ENCODE measurements around the gene TMEM92.

DNA sequence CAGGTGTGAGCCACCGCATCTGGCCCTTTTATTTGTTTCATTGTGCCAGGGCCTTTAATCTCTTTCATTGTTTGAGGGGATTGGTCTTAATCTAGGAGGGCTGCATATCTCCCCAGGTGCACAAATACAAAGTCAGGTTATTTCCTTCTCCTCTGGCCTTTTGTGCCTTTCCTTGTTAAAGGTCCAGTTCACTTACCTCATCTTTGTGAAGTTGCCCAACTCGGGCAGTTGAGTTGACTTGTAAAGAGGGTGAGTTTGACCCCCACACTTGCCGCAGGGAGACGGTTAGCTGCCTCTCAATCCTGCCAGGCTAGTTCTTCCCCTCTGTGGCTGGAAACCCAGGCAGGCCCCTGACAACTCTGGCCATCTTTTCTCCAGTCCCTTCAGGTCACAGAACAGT lies 33.4 kb downstream of the TMEM92 start:
- no peak for TF ChIP-seq GATA3 (IDR thresholded peaks at IDR 0.05; ENCODE audit: low read depth, low read length)
- no peak for TF ChIP-seq GATA2 (IDR thresholded peaks at IDR 0.05; ENCODE audit: low read depth, low read length)

All from SH-SY5Y (cell line).